GM12872 (cell line): Measurements from ENCODE around the gene CRYL1.

Experiments used
- CTCF ChIP-seq: IDR thresholded peaks from 3 replicates; pipeline ENCODE4 v1.5.1; 2011; ENCODE audit warnings: low read depth, mild to moderate bottlenecking, low read length, moderate library complexity; ENCODE audit not compliant: insufficient read depth

Gene CRYL1

GRCh38 chr13:20550799-20551198, 25.1 kb upstream of the CRYL1 start:
- no peak for TF ChIP-seq CTCF

GRCh38 chr13:20547479-20547908, 21.8 kb upstream of the CRYL1 start:
- TF ChIP-seq CTCF, result no peak

GRCh38 chr13:20546556-20546955, 20.9 kb upstream of the CRYL1 start:
- no peak for TF ChIP-seq CTCF

GRCh38 chr13:20544201-20544923, 18.7 kb upstream of the CRYL1 start:
- no peak for TF ChIP-seq CTCF

GRCh38 chr13:20536992-20537391, 11.3 kb upstream of the CRYL1 start:
- TF ChIP-seq CTCF, result no peak

GRCh38 chr13:20534038-20534608, 8.5 kb upstream of the CRYL1 start:
- no peak for TF ChIP-seq CTCF

GRCh38 chr13:20528452-20528851, 2.8 kb upstream of the CRYL1 start:
- TF ChIP-seq CTCF, result no peak
